T-helper 2 cell (primary cell): ENCODE results near the gene ACSF2.
"Not testable (repeated sequence)": the region's sequence is repeated elsewhere in the genome, so short reads cannot be mapped to it uniquely, and the experiment has no call there.

Experiments used
- DNase-seq, 5 experiments: peaks; one replicate each; pipeline versions ENCODE4 v3.0.0 to v3.0.0-alpha.2; 2012 to 2022
- total RNA-seq, 2 donors: gene quantifications; one replicate each; lab custom pipeline; 2026; lab: John Stamatoyannopoulos, UW

ACSF2 gene
- total RNA-seq = 14.7 to 14.8 reads per million in 2 donors

GRCh38 chr17:50425682-50426471, at the start of gene ACSF2:
Gene ACSF2 (plus strand): TSS chr17:50426218. CDS start chr17:50426262, 44 bp downstream.
- peak; percentile 35 to 81 (median 57) for DNase-seq

- no peak for DNase-seq
Observed at GRCh38 chr17:50379351-50380132, 46.5 kb upstream of the ACSF2 start.

- DNase-seq = no peak
Observed at GRCh38 chr17:50380369-50381259, 45.4 kb upstream of the ACSF2 start.

GRCh38 chr17:50381260-50381815, 44.7 kb upstream of the ACSF2 start:
- DNase-seq = no peak

GRCh38 chr17:50381920-50382319, 44.1 kb upstream of the ACSF2 start:
- no peak for DNase-seq

GRCh38 chr17:50382931-50383330, 43.1 kb upstream of the ACSF2 start:
- no peak for DNase-seq

- no peak for DNase-seq
Observed at GRCh38 chr17:50386510-50386909, 39.5 kb upstream of the ACSF2 start.

- DNase-seq = no peak
Observed at GRCh38 chr17:50388728-50389127, 37.3 kb upstream of the ACSF2 start.

- no peak for DNase-seq
Observed at GRCh38 chr17:50389534-50389933, 36.5 kb upstream of the ACSF2 start.

GRCh38 chr17:50392621-50393020, 33.4 kb upstream of the ACSF2 start:
- no peak for DNase-seq

- DNase-seq = no peak
Observed at GRCh38 chr17:50393700-50394099, 32.3 kb upstream of the ACSF2 start.

- DNase-seq = no peak
Observed at GRCh38 chr17:50394711-50395110, 31.3 kb upstream of the ACSF2 start.

- peak in 2 of 5 experiments; percentile 9 to 16 for DNase-seq
Observed at GRCh38 chr17:50396261-50397110, 29.5 kb upstream of the ACSF2 start.

- DNase-seq = peak; percentile 87 to 93 (median 90)
Observed at GRCh38 chr17:50397111-50397918, 28.7 kb upstream of the ACSF2 start, which contains the start of gene LRRC59. Gene LRRC59 (minus strand): TSS chr17:50397523. CDS start chr17:50397317, 206 bp downstream.

GRCh38 chr17:50397919-50398285, 28.1 kb upstream of the ACSF2 start:
- DNase-seq = no peak

GRCh38 chr17:50398672-50399071, 27.3 kb upstream of the ACSF2 start:
- DNase-seq = not testable (repeated sequence)

- DNase-seq = not testable (repeated sequence)
Observed at GRCh38 chr17:50399591-50399990, 26.4 kb upstream of the ACSF2 start.

- DNase-seq = not testable (repeated sequence)
Observed at GRCh38 chr17:50405351-50405750, 20.7 kb upstream of the ACSF2 start.

- no peak for DNase-seq
Observed at GRCh38 chr17:50406578-50406977, 19.4 kb upstream of the ACSF2 start.

- no peak for DNase-seq
Observed at GRCh38 chr17:50407921-50408320, 18.1 kb upstream of the ACSF2 start.
